ENCODE results near the gene L1TD1. TPM values are rescaled to one million over a fixed set of nuclear protein-coding genes. Genes with fewer than 3 reads are reported as not detected.

The L1TD1 gene
- total RNA-seq, 1 donor, result under 0.01 TPM

- H3K4me3 ChIP-seq (ENCODE audit: low read depth, low read length), result no peak overlapping the region
- DNase-seq (ENCODE audit: low read depth), result no peak
Observed at GRCh38 chr1:62208087-62208486, 13.4 kb downstream of the L1TD1 start.

GRCh38 chr1:62208970-62209369, 14.3 kb downstream of the L1TD1 start:
- no peak overlapping the region for H3K4me3 ChIP-seq (ENCODE audit: low read depth, low read length)
- DNase-seq (ENCODE audit: low read depth), result no peak
- no peak for TF ChIP-seq CTCF (IDR thresholded peaks at IDR 0.05; ENCODE audit: insufficient read depth, low read depth, low read length)

More at GRCh38 chr1:62208087-62208486, 13.4 kb downstream of the L1TD1 start:
- no peak for TF ChIP-seq CTCF (IDR thresholded peaks at IDR 0.05; ENCODE audit: insufficient read depth, low read depth, low read length)

- TF ChIP-seq CTCF (IDR thresholded peaks at IDR 0.05; ENCODE audit: insufficient read depth, low read depth, low read length), result no peak
- DNase-seq (ENCODE audit: low read depth), result no peak
- H3K4me3 ChIP-seq (ENCODE audit: low read depth, low read length), result no peak overlapping the region
Observed at GRCh38 chr1:62209931-62210595, 15.4 kb downstream of the L1TD1 start.

GRCh38 chr1:62210960-62211359, 16.3 kb downstream of the L1TD1 start:
- no peak for TF ChIP-seq CTCF (IDR thresholded peaks at IDR 0.05; ENCODE audit: insufficient read depth, low read depth, low read length)
- DNase-seq (ENCODE audit: low read depth), result no peak
- no peak overlapping the region for H3K4me3 ChIP-seq (ENCODE audit: low read depth, low read length)

GRCh38 chr1:62212411-62212810, 17.8 kb downstream of the L1TD1 start:
- DNase-seq (ENCODE audit: low read depth), result no peak
- TF ChIP-seq CTCF (IDR thresholded peaks at IDR 0.05; ENCODE audit: insufficient read depth, low read depth, low read length), result no peak
- no peak overlapping the region for H3K4me3 ChIP-seq (ENCODE audit: low read depth, low read length)

GRCh38 chr1:62213075-62213914, 18.6 kb downstream of the L1TD1 start:
- no peak for TF ChIP-seq CTCF (IDR thresholded peaks at IDR 0.05; ENCODE audit: insufficient read depth, low read depth, low read length)
- DNase-seq (ENCODE audit: low read depth), result no peak
- H3K4me3 ChIP-seq (ENCODE audit: low read depth, low read length), result no peak overlapping the region

Data from fibroblast of villous mesenchyme (primary cell).